Ovary (tissue), 3 donors: ENCODE measurements around the gene R3HCC1L.

Experiments
- EP300 ChIP-seq: sonication (generic); formaldehyde crosslinking; IDR thresholded peaks from one replicate; pipeline ENCODE4 v1.6.1; 2017; ENCODE audit warnings: antibody characterized with exemption
- POLR2A ChIP-seq: fragments of 450-650 bp; IDR thresholded peaks from one replicate; pipeline ENCODE4 v1.6.1; 2017; ENCODE audit warnings: antibody characterized with exemption, mild to moderate bottlenecking, moderate library complexity
- TF ChIP-seq, protein P1 (sequence below), 3 donors: fragments of 450-650 bp in 2 of 3; fragments of 200-600 bp in 1 of 3; IDR thresholded peaks; one replicate each; pipeline versions ENCODE4 v1.5.1 to v1.8.0; 2016 to 2022; ENCODE audit warnings: antibody characterized with exemption in 3 of 3, mild to moderate bottlenecking in 1 of 3
- donor health status: DM: no; HTN: no; CAD: no.

DNA sequence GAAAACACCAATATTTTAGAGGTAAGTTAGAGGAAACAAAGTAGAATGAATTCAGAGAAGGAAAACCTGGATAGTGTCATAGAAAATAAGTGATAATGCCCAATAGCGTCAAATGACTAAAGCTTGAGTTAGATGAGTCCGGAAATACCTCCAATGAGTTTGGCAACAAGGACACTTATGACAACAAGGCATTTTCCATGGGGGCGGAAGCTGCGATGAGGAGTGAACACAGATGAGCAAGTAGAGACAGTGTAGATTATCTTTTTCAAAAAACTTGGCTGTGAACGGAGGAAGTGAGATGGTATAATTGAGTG, 383 bp upstream of the R3HCC1L start:
- TF ChIP-seq, protein P1, sequence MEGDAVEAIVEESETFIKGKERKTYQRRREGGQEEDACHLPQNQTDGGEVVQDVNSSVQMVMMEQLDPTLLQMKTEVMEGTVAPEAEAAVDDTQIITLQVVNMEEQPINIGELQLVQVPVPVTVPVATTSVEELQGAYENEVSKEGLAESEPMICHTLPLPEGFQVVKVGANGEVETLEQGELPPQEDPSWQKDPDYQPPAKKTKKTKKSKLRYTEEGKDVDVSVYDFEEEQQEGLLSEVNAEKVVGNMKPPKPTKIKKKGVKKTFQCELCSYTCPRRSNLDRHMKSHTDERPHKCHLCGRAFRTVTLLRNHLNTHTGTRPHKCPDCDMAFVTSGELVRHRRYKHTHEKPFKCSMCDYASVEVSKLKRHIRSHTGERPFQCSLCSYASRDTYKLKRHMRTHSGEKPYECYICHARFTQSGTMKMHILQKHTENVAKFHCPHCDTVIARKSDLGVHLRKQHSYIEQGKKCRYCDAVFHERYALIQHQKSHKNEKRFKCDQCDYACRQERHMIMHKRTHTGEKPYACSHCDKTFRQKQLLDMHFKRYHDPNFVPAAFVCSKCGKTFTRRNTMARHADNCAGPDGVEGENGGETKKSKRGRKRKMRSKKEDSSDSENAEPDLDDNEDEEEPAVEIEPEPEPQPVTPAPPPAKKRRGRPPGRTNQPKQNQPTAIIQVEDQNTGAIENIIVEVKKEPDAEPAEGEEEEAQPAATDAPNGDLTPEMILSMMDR (IDR thresholded peaks at IDR 0.05): no peak
- TF ChIP-seq POLR2A (no peak), EP300 (no peak)
